Dermis microvascular lymphatic vessel endothelial cell (primary cell): ENCODE measurements around the gene FIP1L1. TPM values are rescaled to one million over a fixed set of nuclear protein-coding genes. Genes with fewer than 3 reads are reported as not detected.
A peak's percentile ranks its signal among the peaks of the same experiment; 100 is the strongest.

Experiments
- DNase-seq, 2 donors: peaks; one replicate each; pipeline versions ENCODE4 v3.0.0 to v3.0.0-alpha.2; 2010; ENCODE audit warnings: low read depth in 2 of 2
- total RNA-seq: library from RNA; depleted of rRNA; stranded (reverse); fragments of >200 nt; gene quantifications from 2 replicates; pipeline ENCODE4 v1.2.1, GENCODE V29; 2014

Gene FIP1L1
- total RNA-seq, 1 donor from 2014 or later: 46.3 TPM

- no peak for DNase-seq
These were observed 99.0 kb downstream of the FIP1L1 start for GRCh38 chr4:53476232-53477037.

GRCh38 chr4:53477038-53477565 lies 99.7 kb downstream of the FIP1L1 start:
- no peak for DNase-seq

GRCh38 chr4:53477636-53478035 lies 100.2 kb downstream of the FIP1L1 start:
- DNase-seq: no peak

- DNase-seq: no peak
These were observed 101.4 kb downstream of the FIP1L1 start for GRCh38 chr4:53478671-53479456.

GRCh38 chr4:53479736-53480525 lies 102.5 kb downstream of the FIP1L1 start:
- DNase-seq: no peak

- no peak for DNase-seq
These were observed 103.5 kb downstream of the FIP1L1 start for GRCh38 chr4:53480909-53481308.

GRCh38 chr4:53481586-53481985 lies 104.1 kb downstream of the FIP1L1 start:
- no peak for DNase-seq

GRCh38 chr4:53483250-53483649 lies 105.8 kb downstream of the FIP1L1 start:
- DNase-seq: no peak

- no peak for DNase-seq
These were observed 107.6 kb downstream of the FIP1L1 start for GRCh38 chr4:53484911-53485657.

- no peak for DNase-seq
These were observed 108.2 kb downstream of the FIP1L1 start for GRCh38 chr4:53485658-53486040.

- DNase-seq: no peak
These were observed 110.3 kb downstream of the FIP1L1 start for GRCh38 chr4:53487766-53488165.

GRCh38 chr4:53489279-53489889 lies 111.9 kb downstream of the FIP1L1 start:
- no peak for DNase-seq

GRCh38 chr4:53490161-53490956 lies 112.9 kb downstream of the FIP1L1 start:
- DNase-seq: no peak

- DNase-seq: peak; percentile 81 to 92
These were observed 113.7 kb downstream of the FIP1L1 start for GRCh38 chr4:53490965-53491622.

- DNase-seq: no peak
These were observed 117.4 kb downstream of the FIP1L1 start for GRCh38 chr4:53494851-53495250.

GRCh38 chr4:53497487-53498244 lies 120.2 kb downstream of the FIP1L1 start:
- peak in 1 of 2 donors; percentile 26 for DNase-seq

- DNase-seq: peak in 1 of 2 donors; percentile 41
These were observed 121.3 kb downstream of the FIP1L1 start for GRCh38 chr4:53498706-53499105.

GRCh38 chr4:53499791-53500190 lies 122.3 kb downstream of the FIP1L1 start:
- DNase-seq: no peak
